Measurements from ENCODE around the gene DEDD. TPM values are rescaled to one million over a fixed set of nuclear protein-coding genes. Genes with fewer than 3 reads are reported as not detected.
A peak's percentile ranks its signal among the peaks of the same experiment; 100 is the strongest.

DEDD gene
- total and polyA plus RNA-seq, 2 donors (not counting 1 experiment from before 2014, with no cell fraction given), result 21.6 to 40.3 TPM

- peaks cover 2% of the 10 kb centered on the region for H3K36me3 ChIP-seq (ENCODE audit: control insufficient read depth, insufficient read depth, low read length)
- peaks cover 2% of the 10 kb centered on the region for H4K20me1 ChIP-seq (ENCODE audit: control insufficient read depth, extremely low read depth, insufficient read depth, low read length)
- no peaks in the 10 kb centered on the region for H3K9me3 ChIP-seq (ENCODE audit: control insufficient read depth, insufficient read depth, low read depth, low read length)
- H2AFZ ChIP-seq (ENCODE audit: low read length), result no peak overlapping the region
- no peaks in the 10 kb centered on the region for H3K27me3 ChIP-seq (ENCODE audit: control insufficient read depth, insufficient read depth, low read length)
- TF ChIP-seq CTCF (conservative IDR thresholded peaks at IDR 0.05 in 1 of 2, IDR thresholded peaks at IDR 0.05 in 1 of 2; ENCODE audit: low read depth in 1 of 2, low read length in 2 of 2) (no peak), EZH2 (IDR thresholded peaks at IDR 0.05; ENCODE audit: low read length, missing control alignments) (no peak)
- H3K79me2 ChIP-seq (ENCODE audit: control insufficient read depth, insufficient read depth, low read length), result peaks cover 75% of the 10 kb centered on the region
- peaks cover 15% of the 10 kb centered on the region for H3K4me1 ChIP-seq (ENCODE audit: control insufficient read depth, extremely low read depth, insufficient read depth, low read length)
- H3K4me2 ChIP-seq (ENCODE audit: extremely low read depth, insufficient read depth, low read length), result peak overlapping the region; percentile 57
- DNase-seq (ENCODE audit: low read depth in 2 of 2), result peak; percentile 90 to 96
- no peak overlapping the region for H3K9ac ChIP-seq (ENCODE audit: insufficient read depth, low read length)
- H3K27ac ChIP-seq (ENCODE audit: insufficient read depth, low read length), result peak overlapping the region; percentile 18
- peak overlapping the region in 1 of 4 experiments; percentile 1 for H3K4me3 ChIP-seq (replicated peaks in 1 of 4; ENCODE audit: control extremely low read depth in 1 of 4, insufficient read depth in 1 of 4, low read depth in 3 of 4, low read length in 4 of 4)
These were observed 17.2 kb downstream of the DEDD start for GRCh38 chr1:161115132-161115711.

GRCh38 chr1:161114556-161114955, 17.9 kb downstream of the DEDD start:
- Histone ChIP-seq H3K27me3 (ENCODE audit: control insufficient read depth, insufficient read depth, low read length) (no peaks in the 10 kb centered on the region), H2AFZ (ENCODE audit: low read length) (no peak overlapping the region), H3K4me2 (ENCODE audit: extremely low read depth, insufficient read depth, low read length) (no peak overlapping the region), H3K9ac (ENCODE audit: insufficient read depth, low read length) (no peak overlapping the region), H4K20me1 (ENCODE audit: control insufficient read depth, extremely low read depth, insufficient read depth, low read length) (peaks cover 2% of the 10 kb centered on the region), H3K4me1 (ENCODE audit: control insufficient read depth, extremely low read depth, insufficient read depth, low read length) (peaks cover 15% of the 10 kb centered on the region), H3K9me3 (ENCODE audit: control insufficient read depth, insufficient read depth, low read depth, low read length) (no peaks in the 10 kb centered on the region), H3K79me2 (ENCODE audit: control insufficient read depth, insufficient read depth, low read length) (peaks cover 78% of the 10 kb centered on the region), H3K27ac (ENCODE audit: insufficient read depth, low read length) (no peak overlapping the region), H3K36me3 (ENCODE audit: control insufficient read depth, insufficient read depth, low read length) (peaks cover 2% of the 10 kb centered on the region), H3K4me3 (replicated peaks in 1 of 4; ENCODE audit: control extremely low read depth in 1 of 4, insufficient read depth in 1 of 4, low read depth in 3 of 4, low read length in 4 of 4) (no peak overlapping the region)
- peak in 1 of 2 donors; percentile 34 for DNase-seq (ENCODE audit: low read depth in 2 of 2)
- no peak for TF ChIP-seq CTCF (conservative IDR thresholded peaks at IDR 0.05 in 1 of 2, IDR thresholded peaks at IDR 0.05 in 1 of 2; ENCODE audit: low read depth in 1 of 2, low read length in 2 of 2)
- no peak for TF ChIP-seq EZH2 (IDR thresholded peaks at IDR 0.05; ENCODE audit: low read length, missing control alignments)

GRCh38 chr1:161113915-161114314, 18.6 kb downstream of the DEDD start:
- H4K20me1 ChIP-seq (ENCODE audit: control insufficient read depth, extremely low read depth, insufficient read depth, low read length), result peaks cover 2% of the 10 kb centered on the region
- H3K9ac ChIP-seq (ENCODE audit: insufficient read depth, low read length), result no peak overlapping the region
- H3K4me1 ChIP-seq (ENCODE audit: control insufficient read depth, extremely low read depth, insufficient read depth, low read length), result peaks cover 9% of the 10 kb centered on the region
- H3K36me3 ChIP-seq (ENCODE audit: control insufficient read depth, insufficient read depth, low read length), result peaks cover 2% of the 10 kb centered on the region
- DNase-seq (ENCODE audit: low read depth in 2 of 2), result no peak
- H3K4me3 ChIP-seq (replicated peaks in 1 of 4; ENCODE audit: control extremely low read depth in 1 of 4, insufficient read depth in 1 of 4, low read depth in 3 of 4, low read length in 4 of 4), result no peak overlapping the region
- H3K9me3 ChIP-seq (ENCODE audit: control insufficient read depth, insufficient read depth, low read depth, low read length), result no peaks in the 10 kb centered on the region
- no peak overlapping the region for H2AFZ ChIP-seq (ENCODE audit: low read length)
- H3K27me3 ChIP-seq (ENCODE audit: control insufficient read depth, insufficient read depth, low read length), result no peaks in the 10 kb centered on the region
- no peak overlapping the region for H3K4me2 ChIP-seq (ENCODE audit: extremely low read depth, insufficient read depth, low read length)
- no peak overlapping the region for H3K27ac ChIP-seq (ENCODE audit: insufficient read depth, low read length)
- TF ChIP-seq CTCF (conservative IDR thresholded peaks at IDR 0.05 in 1 of 2, IDR thresholded peaks at IDR 0.05 in 1 of 2; ENCODE audit: low read depth in 1 of 2, low read length in 2 of 2), result no peak
- no peak for TF ChIP-seq EZH2 (IDR thresholded peaks at IDR 0.05; ENCODE audit: low read length, missing control alignments)
- H3K79me2 ChIP-seq (ENCODE audit: control insufficient read depth, insufficient read depth, low read length), result peaks cover 76% of the 10 kb centered on the region
